GM18519 (cell line): ENCODE data around the gene AZIN2.
"Not testable (repeated sequence)": the region's sequence is repeated elsewhere in the genome, so short reads cannot be mapped to it uniquely, and the experiment has no call there.

ENCODE experiments used
- ATAC-seq: cut with Tn5 transposase; IDR thresholded peaks from one replicate; pipeline ENCODE4 v1.9.1; 2021; ENCODE audit warnings: mild to moderate bottlenecking, moderate library complexity; ENCODE audit not compliant: unreplicated experiment, low FRiP score

Gene AZIN2

GRCh38 chr1:33080885-33081553 lies at the start of gene AZIN2:
AZIN2 (plus strand) TSS chr1:33081153; CDS start chr1:33082250, 1,097 bp downstream.
- ATAC-seq, result peak; percentile 91

GRCh38 chr1:33031506-33031905 lies 49.4 kb upstream of the AZIN2 start:
- no peak for ATAC-seq

DNA sequence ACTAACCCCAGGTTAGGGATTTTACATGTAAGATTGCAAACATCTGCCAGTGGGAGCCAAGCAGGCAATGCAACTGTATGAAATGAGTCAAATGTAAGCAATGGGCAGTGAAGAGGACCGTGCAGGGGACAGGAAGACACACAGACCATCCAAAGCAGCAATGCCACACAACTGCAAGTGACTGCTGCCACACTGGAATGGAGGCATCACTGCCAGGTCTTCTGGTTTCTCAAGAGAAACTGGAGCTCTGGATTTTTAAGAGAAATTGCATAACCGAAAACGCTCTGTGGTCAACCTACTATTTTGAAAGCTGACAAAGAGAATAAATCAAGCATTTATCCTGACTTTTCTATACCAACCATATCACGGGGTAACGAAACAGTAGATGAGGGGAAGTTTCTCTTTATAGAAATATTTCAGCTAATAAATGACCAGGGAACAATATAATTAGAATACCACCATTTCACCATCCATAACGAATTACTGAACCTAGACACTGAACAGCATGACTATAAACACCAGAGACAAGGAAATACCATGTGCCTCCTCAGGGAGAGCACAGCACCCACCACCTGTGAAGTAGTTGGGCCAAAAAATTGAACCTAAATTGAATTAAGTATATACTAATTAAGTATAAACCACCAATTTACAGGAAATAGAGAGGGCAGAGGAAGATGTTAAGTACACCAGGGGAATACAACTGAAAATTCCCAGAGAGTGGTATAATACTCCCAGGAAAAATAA lies 48.7 kb upstream of the AZIN2 start:
- no peak for ATAC-seq

DNA sequence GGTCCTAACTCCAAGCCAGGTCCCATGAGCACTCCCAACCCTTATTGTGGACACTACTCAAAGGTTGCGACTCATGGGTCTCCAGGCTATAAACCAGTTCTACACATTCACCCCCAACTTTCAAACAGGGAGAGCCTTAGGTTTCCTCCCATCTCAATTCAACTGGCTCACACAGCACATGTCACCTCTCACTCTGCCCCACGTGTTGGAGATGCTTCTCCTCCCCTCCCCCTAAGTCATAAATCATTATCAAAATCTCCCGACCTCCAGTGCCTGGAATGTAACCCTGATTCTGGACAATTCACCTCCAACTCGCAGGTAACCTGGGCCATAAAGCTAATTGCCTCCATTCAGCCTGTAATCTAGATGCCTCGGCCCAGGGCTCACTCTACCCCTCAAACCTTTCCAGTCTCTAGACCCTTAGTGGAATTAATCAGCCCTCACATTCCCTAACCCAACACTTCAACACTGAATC lies 44.9 kb upstream of the AZIN2 start:
- no peak for ATAC-seq

- ATAC-seq, result peak; percentile 89
These were observed 44.1 kb upstream of the AZIN2 start, which contains the start of gene AK2 for GRCh38 chr1:33036526-33037503. AK2 (minus strand) TSS chr1:33036883; CDS start chr1:33036828, 55 bp downstream.

- ATAC-seq, result no peak
These were observed 41.1 kb upstream of the AZIN2 start for GRCh38 chr1:33039840-33040239.

- no peak for ATAC-seq
These were observed 39.9 kb upstream of the AZIN2 start for GRCh38 chr1:33041026-33041425.

DNA sequence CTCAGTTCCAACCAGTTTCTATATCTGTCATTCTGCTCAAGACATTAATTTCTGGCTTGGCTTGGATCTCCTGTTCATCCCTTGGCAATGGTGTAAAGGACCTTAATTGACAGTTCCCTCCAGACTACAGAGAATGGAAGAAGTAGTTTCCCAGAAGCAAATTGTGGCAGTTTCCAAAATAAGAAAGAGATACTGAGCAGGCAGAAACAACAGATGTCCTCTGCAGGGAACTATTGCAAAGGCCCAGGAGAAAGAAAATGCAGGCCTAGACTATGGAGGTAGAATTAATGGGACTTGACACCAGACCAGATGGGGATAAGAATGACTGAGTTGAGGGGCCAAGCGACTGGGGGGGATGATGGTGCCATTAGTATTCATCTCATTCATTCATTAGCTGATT lies 38.1 kb upstream of the AZIN2 start:
- ATAC-seq, result no peak

GRCh38 chr1:33043267-33044092 lies 37.5 kb upstream of the AZIN2 start:
- ATAC-seq, result no peak

- no peak for ATAC-seq
These were observed 35.7 kb upstream of the AZIN2 start for GRCh38 chr1:33045246-33045645.

DNA sequence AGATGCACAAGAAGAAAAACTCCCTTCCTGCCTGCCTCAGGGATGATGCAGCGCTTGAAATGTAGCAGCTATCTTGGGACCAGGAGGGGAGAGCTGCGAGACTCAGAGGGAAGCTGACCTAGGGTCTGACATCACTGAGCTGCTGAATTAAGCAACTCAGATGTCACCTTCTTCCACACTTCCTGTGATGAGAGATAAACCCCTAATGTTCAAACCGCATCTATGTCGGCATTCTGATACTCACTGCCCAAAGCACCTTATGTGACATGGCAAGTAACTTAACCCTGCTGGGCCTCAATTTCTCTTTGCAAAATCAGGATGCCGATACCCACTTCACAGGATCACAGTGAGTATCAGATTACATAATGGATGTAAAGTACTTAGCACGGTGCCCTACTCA lies 35.1 kb upstream of the AZIN2 start:
- ATAC-seq, result no peak

DNA sequence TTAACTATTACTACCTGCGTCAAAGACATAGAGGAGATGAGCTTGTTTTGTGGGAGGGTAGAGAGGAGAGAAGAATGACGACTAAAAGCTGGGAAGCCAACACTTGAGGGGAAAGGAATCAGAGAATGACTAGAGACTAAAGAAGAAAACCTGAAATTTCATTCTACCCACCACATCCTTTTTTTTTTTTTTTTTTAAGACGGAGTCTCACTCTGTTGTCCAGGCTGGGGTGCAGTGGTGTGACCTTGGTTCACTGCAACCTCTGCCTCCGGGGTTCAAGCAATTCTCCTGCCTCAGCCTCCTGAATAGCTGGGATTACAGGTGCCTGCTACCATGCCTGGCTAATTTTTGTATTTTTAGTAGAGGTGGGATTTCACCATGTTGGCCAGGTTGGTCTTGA lies 34.7 kb upstream of the AZIN2 start:
- not testable (repeated sequence) for ATAC-seq

DNA sequence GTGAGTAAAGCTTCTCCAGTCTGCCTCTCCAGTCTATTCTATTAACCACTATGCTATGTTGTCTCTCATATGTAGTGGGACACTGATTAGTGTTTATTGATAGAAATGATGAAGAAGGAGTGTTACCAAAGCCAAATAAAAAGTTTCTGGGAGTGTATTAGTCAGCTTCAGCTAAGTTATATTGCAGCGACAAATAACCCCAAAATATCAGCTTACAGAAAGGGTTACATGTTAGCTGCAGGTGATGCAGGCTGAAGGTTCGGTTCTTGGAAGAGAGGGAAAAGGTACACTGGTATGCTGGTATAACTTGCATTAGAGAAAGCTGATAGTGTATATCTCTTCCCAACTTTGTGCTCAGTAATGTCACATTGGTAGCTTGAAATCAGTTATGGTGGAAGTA lies 33.7 kb upstream of the AZIN2 start:
- no peak for ATAC-seq

- ATAC-seq, result no peak
These were observed 33.1 kb upstream of the AZIN2 start for GRCh38 chr1:33047839-33048305.

GRCh38 chr1:33048426-33048825 lies 32.5 kb upstream of the AZIN2 start:
- no peak for ATAC-seq

- ATAC-seq, result no peak
These were observed 31.6 kb upstream of the AZIN2 start for GRCh38 chr1:33049371-33049770.

DNA sequence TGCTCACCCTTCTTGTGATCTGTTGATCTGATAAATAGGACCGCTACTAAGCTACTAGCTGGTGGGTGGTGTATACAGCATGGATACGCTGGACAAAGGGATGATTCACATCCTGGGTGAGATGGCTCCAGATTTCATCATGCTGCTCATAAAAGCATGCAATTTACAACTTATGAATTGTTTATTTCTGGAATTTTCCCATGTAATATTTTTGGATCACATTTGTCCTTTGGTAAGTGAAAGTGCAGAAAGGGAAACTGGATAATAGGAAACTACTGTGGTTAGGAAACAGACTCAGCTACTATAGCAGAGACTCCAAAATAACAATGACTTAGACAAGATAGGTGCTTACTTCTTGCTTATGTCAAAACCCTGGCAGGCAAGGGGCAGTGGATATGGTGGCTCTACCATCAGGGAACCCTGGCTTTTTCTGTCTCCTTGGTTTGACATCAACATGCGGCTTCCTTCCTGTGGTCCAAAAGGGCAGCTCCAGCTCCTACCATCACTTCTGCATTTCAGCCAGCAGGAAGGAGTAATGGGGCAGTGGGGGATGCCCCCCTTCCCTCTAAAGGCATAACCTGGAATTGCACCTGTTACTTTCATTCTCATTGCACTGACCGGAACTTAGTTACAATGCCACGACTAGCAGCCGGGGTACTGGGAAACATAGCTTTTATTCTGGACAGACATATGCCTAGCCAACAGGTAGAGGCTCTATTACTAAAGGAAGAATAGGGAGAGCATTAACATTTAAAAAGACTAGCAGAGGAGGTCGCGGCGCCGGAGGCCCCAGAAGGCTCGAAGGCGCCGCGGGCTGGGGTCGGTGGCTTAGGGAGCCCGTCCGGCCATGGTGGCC lies 30.5 kb upstream of the AZIN2 start:
- ATAC-seq, result no peak

DNA sequence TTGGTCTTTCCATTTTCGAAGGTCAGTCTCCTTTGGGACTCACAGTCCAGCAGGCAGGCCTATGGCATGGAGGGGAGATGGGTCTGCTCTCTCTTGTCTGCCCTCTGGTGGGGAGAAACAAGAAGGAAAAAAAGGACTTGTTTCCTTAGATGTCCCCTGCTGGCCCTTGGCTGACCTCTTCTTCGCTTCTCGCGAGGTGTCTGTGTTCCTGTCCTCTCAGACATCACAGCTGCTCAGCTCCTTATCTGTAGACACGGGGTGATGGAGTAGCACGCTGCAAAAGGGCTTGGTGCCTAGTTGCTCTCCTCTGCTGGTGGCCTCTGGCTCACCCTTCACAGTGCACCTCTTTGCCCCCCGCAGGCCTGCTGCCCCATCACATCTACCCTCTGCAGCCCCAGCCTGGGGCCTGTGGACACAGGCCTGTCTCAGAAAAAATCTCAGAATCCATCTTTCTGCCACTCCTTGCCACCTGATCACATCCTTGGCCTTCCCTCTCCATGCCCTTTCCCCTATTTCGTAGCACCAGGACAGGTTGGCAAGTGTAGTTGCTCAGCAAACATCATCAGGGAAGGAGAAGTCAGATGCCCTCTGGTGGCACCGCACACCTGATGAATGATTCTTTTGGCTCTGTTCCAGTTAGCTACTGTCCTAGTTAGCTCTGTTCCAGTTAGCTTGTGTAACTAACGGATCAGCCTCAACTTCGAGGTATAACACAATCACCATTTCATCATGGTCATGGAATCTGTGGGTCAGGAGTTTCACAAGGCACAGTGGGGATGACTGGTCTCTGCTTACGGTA lies 25.5 kb upstream of the AZIN2 start:
- no peak for ATAC-seq
